Astrocyte (in vitro differentiated cells and primary cell): ENCODE measurements around the gene CES2.

Experiments
- CTCF ChIP-seq: IDR thresholded peaks from 2 replicates; pipeline ENCODE4 v1.5.1; 2011; ENCODE audit warnings: low read depth, mild to moderate bottlenecking, inconsistent platforms, low read length, moderate library complexity; ENCODE audit not compliant: insufficient read depth
- EZH2 ChIP-seq: IDR thresholded peaks from 2 replicates; pipeline ENCODE4 v1.6.1; 2012; ENCODE audit warnings: mild to moderate bottlenecking, low read length, inconsistent platforms; ENCODE audit not compliant: insufficient read depth

GRCh38 chr16:66927918-66928649 lies 7.2 kb upstream of the CES2 start:
- TF ChIP-seq CTCF (no peak), EZH2 (no peak)
